ENCODE measurements around the gene ERAL1. TPM values are rescaled to one million over a fixed set of nuclear protein-coding genes. Genes with fewer than 3 reads are reported as not detected.

The ERAL1 gene
- total and polyA plus RNA-seq, 2 of the 13 experiments (the other 11 are each of a cell fraction or from before 2014, with no cell fraction given): 46.9 to 72.2 TPM

- TF ChIP-seq MTF2 (CRISPR knock-in tag; IDR thresholded peaks at IDR 0.05; ENCODE audit: borderline replicate concordance) (no peak; the same call in 1 of the 2 replicates), JARID2 (CRISPR knock-in tag; IDR thresholded peaks at IDR 0.05; ENCODE audit: insufficient replicate concordance) (no peak), ZNF552 (CRISPR knock-in tag; IDR thresholded peaks at IDR 0.05; ENCODE audit: borderline replicate concordance) (no peak), SKI (IDR thresholded peaks at IDR 0.05; ENCODE audit: partially characterized antibody) (no peak), RARA (CRISPR knock-in tag; IDR thresholded peaks at IDR 0.05) (no peak; the same call in 1 of the 2 replicates), SSRP1 (CRISPR knock-in tag; IDR thresholded peaks at IDR 0.05) (peak; percentile 66; the same call in 1 of the 2 replicates), SNAPC5 (CRISPR knock-in tag; IDR thresholded peaks at IDR 0.05; ENCODE audit: borderline replicate concordance) (no peak), MXD3 (CRISPR knock-in tag; IDR thresholded peaks at IDR 0.05) (peak; percentile 62), CHD4 (IDR thresholded peaks at IDR 0.05; ENCODE audit: borderline replicate concordance, low read length) (no peak), MXD4 (CRISPR knock-in tag; IDR thresholded peaks at IDR 0.05) (peak; percentile 66; the same call in 1 of the 2 replicates), RXRA (CRISPR knock-in tag; IDR thresholded peaks at IDR 0.05) (peak; percentile 29; the same call in 1 of the 2 replicates), ZNF383 (CRISPR knock-in tag; IDR thresholded peaks at IDR 0.05; ENCODE audit: borderline replicate concordance) (no peak), CBX2 (IDR thresholded peaks at IDR 0.05; ENCODE audit: low read depth, low read length) (no peak), CBX2 (CRISPR knock-in tag; IDR thresholded peaks at IDR 0.05; ENCODE audit: low read depth) (no peak), TBX3 (IDR thresholded peaks at IDR 0.05; ENCODE audit: borderline replicate concordance) (no peak), FOSL1 (CRISPR knock-in tag; IDR thresholded peaks at IDR 0.05; ENCODE audit: borderline replicate concordance) (peak; percentile 55; the same call in 1 of the 2 replicates), NFKB2 (CRISPR knock-in tag; IDR thresholded peaks at IDR 0.05; ENCODE audit: borderline replicate concordance) (peak; percentile 86), ZNF235 (CRISPR knock-in tag; IDR thresholded peaks at IDR 0.05; ENCODE audit: borderline replicate concordance) (no peak), HNRNPH1 (optimal IDR thresholded peaks at IDR 0.05; ENCODE audit: low read depth, low read length) (no peak), ELF1 (CRISPR knock-in tag; IDR thresholded peaks at IDR 0.05) (peak; percentile 53; the same call in 1 of the 2 replicates)
- TF ChIP-seq, protein P1, sequence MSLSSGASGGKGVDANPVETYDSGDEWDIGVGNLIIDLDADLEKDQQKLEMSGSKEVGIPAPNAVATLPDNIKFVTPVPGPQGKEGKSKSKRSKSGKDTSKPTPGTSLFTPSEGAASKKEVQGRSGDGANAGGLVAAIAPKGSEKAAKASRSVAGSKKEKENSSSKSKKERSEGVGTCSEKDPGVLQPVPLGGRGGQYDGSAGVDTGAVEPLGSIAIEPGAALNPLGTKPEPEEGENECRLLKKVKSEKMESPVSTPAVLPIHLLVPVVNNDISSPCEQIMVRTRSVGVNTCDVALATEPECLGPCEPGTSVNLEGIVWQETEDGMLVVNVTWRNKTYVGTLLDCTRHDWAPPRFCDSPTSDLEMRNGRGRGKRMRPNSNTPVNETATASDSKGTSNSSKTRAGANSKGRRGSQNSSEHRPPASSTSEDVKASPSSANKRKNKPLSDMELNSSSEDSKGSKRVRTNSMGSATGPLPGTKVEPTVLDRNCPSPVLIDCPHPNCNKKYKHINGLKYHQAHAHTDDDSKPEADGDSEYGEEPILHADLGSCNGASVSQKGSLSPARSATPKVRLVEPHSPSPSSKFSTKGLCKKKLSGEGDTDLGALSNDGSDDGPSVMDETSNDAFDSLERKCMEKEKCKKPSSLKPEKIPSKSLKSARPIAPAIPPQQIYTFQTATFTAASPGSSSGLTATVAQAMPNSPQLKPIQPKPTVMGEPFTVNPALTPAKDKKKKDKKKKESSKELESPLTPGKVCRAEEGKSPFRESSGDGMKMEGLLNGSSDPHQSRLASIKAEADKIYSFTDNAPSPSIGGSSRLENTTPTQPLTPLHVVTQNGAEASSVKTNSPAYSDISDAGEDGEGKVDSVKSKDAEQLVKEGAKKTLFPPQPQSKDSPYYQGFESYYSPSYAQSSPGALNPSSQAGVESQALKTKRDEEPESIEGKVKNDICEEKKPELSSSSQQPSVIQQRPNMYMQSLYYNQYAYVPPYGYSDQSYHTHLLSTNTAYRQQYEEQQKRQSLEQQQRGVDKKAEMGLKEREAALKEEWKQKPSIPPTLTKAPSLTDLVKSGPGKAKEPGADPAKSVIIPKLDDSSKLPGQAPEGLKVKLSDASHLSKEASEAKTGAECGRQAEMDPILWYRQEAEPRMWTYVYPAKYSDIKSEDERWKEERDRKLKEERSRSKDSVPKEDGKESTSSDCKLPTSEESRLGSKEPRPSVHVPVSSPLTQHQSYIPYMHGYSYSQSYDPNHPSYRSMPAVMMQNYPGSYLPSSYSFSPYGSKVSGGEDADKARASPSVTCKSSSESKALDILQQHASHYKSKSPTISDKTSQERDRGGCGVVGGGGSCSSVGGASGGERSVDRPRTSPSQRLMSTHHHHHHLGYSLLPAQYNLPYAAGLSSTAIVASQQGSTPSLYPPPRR (CRISPR knock-in tag; IDR thresholded peaks at IDR 0.05; ENCODE audit: borderline replicate concordance): no peak
- TF ChIP-seq, protein P2, sequence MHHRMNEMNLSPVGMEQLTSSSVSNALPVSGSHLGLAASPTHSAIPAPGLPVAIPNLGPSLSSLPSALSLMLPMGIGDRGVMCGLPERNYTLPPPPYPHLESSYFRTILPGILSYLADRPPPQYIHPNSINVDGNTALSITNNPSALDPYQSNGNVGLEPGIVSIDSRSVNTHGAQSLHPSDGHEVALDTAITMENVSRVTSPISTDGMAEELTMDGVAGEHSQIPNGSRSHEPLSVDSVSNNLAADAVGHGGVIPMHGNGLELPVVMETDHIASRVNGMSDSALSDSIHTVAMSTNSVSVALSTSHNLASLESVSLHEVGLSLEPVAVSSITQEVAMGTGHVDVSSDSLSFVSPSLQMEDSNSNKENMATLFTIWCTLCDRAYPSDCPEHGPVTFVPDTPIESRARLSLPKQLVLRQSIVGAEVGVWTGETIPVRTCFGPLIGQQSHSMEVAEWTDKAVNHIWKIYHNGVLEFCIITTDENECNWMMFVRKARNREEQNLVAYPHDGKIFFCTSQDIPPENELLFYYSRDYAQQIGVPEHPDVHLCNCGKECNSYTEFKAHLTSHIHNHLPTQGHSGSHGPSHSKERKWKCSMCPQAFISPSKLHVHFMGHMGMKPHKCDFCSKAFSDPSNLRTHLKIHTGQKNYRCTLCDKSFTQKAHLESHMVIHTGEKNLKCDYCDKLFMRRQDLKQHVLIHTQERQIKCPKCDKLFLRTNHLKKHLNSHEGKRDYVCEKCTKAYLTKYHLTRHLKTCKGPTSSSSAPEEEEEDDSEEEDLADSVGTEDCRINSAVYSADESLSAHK (CRISPR knock-in tag; IDR thresholded peaks at IDR 0.05; ENCODE audit: borderline replicate concordance): no peak
Observed at GRCh38 chr17:28854457-28855335, at the start of gene ERAL1 (continued).

All from HepG2 (cell line).